ENCODE data around the gene TESK2.
"Not testable (repeated sequence)": the region's sequence is repeated elsewhere in the genome, so short reads cannot be mapped to it uniquely, and the experiment has no call there.

The TESK2 gene

DNA sequence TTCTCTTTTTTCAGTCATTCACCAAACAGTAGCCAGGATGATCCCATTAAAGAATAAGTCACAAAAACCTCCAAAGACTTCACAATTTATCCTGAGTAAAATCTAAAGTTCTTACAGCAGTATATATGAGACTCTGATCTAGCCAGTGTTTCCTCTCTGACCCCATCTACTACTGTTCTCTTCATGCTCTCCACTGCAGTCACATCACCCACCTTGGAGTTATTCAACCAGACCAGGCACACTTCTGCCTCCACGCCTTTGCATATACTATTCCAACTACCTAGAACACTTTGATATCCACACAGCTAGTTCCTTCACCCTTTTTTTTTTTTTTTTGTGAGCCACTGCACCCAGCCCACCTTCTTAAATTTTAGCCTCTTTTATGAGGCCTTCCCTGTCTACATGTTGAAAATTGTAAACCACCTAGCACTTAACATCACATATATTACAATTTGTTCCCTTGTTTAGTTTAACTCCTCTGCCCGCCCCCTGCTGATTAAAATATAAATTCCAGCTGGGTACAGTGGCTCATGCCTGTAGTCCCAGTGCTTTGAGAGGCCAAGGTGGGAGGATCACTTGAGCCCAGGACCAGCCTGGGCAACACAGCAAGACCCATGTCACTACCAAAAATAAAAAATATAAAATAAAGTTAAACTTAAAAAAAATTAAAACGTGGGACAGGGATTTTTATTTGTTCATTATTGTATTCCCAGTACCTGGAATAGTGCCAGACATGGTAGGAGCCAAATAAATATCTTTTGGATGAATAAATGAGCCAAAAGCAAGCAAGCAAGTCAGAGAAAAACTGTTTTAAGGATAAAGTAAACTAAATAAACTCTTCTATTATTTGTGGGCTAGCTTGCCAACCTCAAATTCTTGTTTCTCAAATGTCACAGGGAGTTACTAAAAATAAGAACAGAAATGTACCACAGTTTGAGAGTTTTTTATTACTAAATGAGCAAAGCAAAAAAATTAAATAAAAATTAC, 115.6 kb downstream of the TESK2 start:
- DNase-seq (ENCODE audit: low spot score) = no peak

DNA sequence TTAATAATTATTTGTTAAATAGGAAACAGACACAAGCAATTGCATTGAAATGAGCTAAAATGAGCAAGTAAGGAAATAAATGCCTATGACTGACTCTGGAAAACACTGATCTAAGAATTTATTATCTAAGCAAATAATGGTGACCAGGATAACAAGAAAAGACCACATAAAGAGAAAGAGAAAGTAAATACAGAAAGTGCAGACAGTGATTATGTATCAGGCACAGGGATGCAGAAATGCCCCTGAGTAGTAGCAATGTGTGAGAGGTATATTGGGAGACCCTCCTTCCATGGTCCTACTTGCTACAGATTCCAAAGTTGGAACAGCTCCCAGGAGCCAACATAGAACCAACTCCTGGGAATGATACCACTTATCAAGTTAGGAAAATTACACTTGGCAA, 117.4 kb downstream of the TESK2 start:
- DNase-seq (ENCODE audit: low spot score) = no peak

DNA sequence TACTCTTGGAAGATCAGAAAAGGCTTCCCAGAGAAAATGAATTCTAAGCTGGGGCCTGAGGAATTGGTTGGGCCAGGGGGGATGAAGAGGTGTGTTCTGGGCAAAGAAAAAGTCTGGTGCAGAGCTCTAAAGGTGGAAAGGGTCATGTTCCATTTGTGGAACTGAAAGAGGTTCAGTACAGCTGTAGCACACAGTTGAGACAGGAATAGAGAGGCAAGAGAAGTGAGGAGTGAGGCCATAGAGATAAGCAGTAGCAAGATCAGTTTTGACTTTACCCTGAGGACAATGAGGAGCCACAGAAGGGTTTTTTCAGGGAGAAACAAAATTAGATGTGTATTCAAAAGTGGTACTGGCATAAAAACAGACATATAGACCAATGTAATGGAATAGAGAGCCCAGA, 120.4 kb downstream of the TESK2 start:
- no peak for DNase-seq (ENCODE audit: low spot score)

DNA sequence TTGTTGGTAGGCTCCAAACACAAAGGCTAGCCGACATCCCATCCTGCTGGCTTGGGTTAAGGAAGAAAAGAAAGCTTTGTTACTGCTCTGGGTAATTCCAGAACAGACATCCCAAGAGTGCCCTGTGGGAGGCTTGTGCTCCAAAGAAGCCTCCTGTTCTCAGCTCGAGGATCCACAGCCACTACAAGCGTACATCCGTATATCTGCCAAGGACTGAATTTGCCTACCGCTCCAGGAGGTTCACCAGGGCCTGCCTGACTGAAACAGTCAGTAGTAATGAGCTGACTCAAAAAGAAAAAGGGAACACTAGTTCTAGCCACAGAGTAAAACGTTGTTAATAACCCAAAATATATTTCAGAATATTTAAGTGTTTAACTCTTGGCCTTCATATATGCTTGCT, 125.9 kb downstream of the TESK2 start:
- DNase-seq (ENCODE audit: low spot score) = no peak

DNA sequence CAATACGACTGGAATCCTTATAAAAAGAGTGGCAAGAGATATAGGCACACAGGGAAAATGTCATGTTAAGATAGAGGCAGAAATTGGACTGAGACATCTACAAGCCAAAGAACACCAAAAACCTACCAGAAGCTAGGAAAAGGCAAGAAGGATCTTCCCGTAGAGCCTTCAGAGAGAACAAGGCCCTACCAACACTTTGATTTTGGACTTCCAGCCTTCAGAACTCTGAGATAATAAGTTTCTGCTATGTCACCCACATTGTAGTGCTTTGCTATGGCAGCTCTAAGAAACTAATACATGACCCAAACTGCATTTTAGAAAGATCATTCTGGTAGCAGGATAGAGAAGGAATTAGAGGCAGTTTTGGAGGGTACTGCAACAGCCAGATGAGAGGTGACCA, 126.7 kb downstream of the TESK2 start:
- DNase-seq (ENCODE audit: low spot score) = no peak

DNA sequence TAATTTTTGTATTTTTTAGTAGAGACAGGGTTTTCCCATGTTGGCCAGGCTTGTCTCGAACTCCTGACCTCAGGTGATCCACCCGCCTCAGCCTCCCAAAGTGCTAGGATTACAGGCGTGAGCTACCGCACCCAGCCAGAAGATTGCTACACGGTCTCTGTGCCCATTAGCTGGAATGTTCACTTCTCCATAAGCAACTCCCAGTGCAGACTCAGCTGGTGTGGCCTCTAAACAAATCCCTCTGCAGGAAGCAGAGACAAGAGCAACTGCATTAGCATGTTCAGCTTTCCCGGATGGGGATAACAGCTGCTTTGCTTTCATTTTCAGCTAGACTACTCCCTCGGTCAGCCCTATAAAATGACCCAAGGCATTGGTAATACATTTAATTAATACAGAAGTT, 130.0 kb downstream of the TESK2 start:
- not testable (repeated sequence) for DNase-seq (ENCODE audit: low spot score)

DNA sequence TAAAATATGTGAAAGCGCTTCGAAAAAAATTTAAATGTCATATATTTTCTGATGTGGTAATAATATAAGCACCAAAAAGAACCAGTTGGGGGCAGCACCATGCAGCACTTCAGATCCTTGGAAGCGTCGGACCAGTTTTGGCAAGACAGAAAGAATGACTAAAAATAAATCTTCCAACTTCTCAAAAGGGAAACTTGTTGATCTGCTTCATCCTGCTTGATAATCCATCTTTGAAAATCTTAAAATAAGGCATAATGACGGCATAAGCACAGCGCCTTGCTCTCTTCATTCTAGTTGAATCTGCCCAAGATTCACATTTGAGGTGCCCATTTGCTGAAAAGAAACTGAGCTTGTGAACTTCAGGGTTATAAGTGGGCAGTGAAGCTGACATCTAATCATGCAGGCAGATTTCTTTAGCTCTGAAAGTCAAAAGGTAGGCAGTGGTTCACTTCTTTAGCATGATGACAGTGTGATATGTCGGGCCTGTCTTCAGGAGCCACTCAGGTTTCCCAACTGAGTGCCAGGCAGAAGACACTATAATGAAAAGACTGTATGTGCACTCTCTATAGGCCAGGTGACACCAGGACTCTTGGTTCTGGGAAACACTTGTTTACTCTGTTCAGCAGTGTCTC, 131.0 kb downstream of the TESK2 start:
- peak; percentile 59 for DNase-seq (ENCODE audit: low spot score)

DNA sequence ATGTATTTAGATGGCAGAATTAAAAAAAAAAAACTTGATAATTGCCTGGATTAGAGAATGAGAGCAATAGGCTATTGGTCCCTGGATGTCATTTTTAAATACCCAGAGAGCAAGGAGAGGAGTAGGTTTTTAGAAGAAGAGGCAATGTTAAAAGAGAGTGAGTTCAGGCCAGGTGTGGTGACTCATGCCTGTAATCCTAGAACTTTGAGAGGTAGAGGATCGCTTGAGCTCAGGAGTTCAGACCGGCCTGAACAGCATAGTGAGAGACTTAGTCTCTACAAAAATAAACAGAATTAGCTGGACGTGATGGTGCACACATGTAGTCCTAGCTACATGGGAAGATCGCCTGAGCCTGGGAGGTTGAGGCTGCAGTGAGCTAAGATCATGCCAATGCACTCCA, 134.8 kb downstream of the TESK2 start:
- no peak for DNase-seq (ENCODE audit: low spot score)

DNA sequence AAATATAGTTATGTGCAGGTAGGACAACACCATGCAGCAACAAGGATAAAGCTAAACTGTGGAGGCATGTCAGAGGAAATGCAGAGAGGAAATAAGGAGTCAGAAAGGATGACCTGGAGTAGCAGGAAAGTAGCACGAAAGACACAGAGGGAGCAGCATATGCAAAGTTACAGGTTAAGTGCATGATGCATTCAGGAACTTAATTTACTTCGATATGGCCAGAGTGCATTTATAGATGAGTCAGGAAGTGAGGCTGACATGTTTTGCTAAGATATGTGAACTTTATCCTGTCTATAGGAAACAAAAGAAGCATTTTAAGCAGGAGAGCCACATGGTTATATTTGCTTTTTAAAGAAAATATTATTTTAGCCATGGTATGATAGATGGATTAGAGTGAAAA, 135.3 kb downstream of the TESK2 start:
- no peak for DNase-seq (ENCODE audit: low spot score)

DNA sequence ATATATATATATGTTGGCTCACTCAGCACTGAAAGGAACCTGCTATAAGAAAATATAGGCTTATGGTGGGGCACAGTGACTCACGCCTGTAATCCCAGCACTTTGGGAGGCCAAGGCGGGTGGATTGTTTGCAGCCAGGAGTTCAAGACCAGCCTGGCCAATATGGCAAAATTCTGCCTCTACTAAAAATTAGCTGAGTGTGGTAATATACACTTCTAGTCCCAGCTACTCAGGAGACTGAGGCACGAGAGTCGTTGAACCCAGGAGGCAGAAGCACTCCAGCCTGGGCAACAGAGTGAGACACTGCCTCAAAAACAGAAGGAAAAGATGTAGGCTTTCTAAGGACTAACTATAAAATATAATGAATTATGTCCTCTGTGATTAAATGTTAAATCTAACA, 136.1 kb downstream of the TESK2 start:
- DNase-seq (ENCODE audit: low spot score) = no peak

DNA sequence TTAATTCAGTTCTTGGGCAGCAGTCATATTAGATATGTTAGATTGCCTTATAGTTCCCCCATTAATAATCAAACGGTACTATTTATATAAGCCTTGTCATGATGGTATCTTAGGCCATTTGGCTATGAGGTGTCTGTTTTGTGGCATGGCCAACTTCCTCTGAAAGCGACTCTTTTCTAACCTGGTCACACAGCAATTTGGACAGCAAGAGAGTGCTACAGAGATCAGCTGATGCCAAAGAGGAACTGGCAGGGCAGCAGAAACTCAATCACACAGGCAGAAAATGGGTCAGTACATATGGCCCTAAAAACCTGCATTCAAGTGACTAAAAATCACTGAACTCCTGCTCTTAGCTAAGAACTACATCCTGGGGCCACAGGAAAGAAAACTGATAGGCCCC, 137.3 kb downstream of the TESK2 start:
- DNase-seq (ENCODE audit: low spot score) = no peak

DNA sequence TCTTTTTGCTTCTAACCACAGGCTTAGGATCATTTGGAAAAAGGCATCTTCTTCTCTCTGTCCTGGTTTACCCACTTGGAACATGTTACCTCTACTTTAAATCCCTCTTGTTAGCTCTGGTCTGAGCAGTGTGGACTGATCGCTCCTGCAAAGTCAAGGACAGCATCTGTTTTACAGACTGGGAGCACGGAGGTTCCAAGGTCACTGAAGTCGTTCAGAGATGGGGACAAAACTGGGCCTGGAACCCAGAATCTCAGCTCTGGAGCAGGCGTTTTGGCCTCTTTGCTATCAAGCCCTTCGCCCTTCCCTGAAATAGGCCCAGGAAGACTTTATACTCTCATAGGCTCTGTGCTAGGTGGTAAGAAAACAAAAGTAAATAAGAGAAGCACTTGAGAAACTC, 139.5 kb downstream of the TESK2 start:
- DNase-seq (ENCODE audit: low spot score) = no peak

DNA sequence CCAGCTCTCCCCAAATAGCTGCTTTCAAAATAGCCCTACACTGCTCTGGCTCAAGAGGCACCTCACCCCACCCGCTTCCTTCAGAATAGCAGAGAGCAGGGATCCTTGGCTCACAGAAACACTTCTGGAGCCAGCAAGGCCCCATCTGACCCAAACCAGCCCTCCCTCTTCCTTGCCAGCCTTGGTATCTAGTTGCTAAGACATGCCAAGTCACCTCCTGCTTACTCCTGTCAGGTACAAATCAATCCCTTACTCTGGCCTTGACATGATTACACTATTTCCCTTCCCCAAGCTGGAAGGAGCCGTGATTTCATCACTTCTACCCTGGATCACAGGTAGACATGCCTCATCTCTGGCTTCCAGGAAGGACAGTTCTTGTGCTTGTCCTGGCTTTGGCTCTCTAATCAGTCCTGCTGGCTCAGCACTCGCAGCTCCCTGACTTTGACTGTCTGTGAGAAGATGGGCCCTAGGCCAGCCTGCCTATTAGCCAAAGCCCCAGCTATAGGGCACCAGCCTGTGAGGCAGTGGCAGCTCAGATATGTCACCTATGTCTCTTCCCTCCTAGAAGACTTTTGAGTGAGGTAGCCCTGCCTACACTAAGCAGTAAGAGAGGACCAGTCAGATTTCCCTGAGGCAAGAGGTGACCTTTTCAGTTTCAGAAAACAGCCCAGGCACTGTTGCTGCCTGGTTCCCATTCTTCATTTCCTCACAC, 141.8 kb downstream of the TESK2 start:
- DNase-seq (ENCODE audit: low spot score) = no peak

DNA sequence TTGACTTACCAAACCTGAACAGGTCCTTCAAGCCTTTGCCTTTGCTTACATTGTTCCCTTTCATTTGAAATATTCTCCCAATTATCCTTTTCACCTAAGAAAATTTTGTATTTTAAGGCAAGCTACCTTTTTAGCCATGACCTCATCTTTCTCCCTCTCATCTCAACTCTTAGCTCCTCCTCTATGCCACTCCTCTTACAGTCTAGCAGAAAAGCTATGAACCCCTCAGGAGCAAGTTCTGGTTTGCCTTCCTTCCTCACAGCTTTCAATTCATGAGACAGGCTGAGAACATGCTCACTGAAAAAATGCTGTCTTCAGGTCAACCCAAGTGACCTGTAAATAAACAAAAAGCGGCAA, 142.4 kb downstream of the TESK2 start:
- no peak for DNase-seq (ENCODE audit: low spot score)

DNA sequence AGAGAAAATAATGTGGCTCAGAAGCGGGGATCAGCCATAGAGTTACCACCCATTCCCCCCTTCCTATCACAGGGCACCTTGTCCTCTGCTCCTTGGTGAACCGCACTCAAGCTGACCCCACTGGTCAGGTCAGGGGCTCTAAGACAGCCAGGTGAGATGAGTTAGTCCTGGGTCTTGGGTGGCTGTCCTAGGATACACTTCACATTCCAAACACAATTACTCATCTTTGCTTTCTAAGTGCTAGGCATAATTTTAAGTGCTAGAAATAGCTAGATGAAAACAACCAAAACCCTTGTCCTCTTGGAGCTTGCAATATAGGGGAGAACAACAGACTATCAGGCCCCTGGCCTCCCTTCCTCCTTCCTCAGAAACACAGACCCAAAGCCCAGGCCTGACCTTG, 142.9 kb downstream of the TESK2 start:
- DNase-seq (ENCODE audit: low spot score) = no peak

DNA sequence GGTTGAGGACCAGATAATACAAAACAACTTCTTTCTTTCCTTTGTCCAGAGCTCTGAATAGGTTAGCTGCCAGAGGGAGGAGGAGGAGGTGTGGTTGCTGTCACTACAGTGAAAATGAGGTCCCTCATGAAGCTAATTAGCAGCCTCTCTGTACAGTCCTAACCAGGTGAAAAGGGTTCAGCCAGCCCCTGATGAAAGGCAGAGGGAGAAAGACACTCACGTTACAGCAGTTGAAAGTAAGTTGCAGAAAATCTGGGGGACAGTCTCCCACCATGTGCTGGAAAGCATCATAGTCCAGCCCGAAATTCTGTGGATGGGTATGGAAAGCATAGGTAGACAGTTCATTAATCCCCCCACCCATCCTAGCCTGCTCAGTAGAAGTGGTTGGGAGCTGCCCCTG, 144.5 kb downstream of the TESK2 start:
- no peak for DNase-seq (ENCODE audit: low spot score)

DNA sequence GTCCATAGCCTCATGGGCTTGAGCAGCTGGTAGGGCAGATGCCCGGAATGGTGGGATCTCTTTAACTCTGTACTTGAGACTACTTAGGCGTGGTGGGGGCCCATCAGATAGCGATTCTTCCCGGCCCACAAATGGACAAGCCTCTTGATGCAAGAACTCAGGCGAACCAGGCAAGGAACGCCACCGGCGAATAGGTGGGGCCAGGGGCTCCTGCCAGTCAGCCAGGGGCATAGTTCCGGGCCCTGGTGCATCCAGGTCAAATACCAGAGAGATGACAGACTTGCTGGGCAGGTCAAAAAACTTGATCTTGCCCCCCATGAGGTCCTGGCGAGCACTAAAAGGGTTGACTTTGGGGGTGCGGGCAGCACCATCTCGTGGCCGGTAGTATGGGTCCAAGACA, 145.9 kb downstream of the TESK2 start:
- no peak for DNase-seq (ENCODE audit: low spot score)

DNA sequence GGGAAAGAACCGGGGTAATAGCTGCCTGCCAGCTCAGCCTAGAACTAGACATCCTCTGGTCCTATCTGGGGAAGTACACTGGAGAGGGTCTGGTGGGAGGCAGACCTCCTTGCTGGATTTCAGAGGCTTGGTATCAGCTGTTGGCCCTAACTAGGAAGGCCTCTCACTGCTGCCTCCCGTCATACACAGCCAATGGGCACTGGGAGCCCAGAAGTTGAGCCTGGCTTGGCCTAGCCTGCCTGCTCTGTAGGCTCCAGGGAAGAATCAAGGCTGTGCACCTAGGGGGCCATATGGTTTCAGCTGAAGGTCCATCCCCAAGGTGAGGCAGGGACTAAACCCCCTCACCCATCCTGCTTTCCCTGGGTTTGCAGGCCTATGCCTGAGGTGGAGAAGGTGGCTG, 146.5 kb downstream of the TESK2 start:
- no peak for DNase-seq (ENCODE audit: low spot score)

DNA sequence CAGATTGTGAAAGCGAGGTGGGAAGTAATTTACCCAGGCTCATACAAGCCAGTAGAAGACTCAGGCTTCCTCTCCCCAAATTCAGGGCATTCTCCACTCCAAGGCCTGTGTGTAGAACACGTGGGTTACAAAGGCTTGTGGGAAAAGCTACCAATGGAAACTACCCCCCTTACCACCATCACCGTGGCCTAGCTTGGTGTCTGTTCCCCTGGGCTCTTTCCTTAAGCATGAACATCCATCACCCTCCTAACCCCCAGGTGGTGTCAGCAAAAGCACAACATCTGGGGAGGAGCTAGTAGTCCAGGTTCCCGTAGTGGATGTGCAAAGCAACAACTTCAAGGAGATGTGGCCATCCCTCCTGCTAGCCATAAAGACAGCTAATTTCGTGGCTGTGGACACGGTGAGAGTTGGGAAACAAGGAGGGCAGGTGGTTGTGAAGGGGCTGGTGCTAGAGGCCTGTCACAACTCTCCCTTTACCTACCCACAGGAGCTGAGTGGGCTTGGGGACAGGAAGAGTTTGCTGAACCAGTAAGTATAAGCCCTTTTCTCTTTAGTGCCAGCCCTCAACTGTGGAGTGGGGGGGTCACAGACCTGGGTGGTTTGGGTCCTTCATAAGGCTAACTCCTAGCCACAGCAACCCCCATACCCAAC, 150.0 kb downstream of the TESK2 start:
- no peak for DNase-seq (ENCODE audit: low spot score)

DNA sequence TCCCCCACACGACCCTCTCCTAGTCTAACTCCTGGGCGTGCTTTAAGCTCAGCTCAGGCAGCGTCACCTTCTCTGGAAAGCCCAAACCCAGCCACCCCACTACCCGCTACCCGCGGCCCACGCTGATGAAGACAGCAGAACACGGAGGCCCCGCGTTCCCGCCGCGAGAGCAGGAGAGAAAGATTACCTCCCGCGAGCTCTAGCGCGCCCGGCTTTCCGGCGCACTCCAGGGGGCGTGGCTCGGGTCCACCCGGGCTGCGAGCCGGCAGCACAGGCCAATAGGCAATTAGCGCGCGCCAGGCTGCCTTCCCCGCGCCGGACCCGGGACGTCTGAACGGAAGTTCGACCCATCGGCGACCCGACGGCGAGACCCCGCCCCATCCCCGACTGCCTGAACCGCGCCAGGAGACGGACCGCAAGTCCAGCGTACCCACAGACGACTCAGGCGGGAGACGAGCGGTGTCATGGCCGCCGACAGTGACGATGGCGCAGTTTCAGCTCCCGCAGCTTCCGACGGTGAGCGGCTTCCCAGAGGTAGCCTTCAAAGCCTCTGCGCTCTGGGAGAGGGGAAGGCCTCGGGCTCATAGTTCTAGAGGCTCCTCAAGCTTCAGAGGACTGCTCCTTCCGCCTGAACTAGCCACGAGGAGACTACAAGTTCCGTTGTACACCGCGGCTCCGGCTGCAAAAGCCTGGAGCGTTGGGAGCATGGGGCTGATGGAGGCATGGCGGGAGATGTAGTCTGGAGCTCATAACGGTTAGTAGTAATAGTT, 151.0 kb downstream of the TESK2 start, which contains the start of the genes MUTYH and TOE1:
Gene MUTYH (minus strand): TSS at position 652 of the 770 bp plus-strand sequence. CDS start 5,935 bp downstream, outside the sequence.
Gene TOE1 (plus strand): TSS at position 382 of the 770 bp plus-strand sequence. CDS start 83 bp downstream, at position 465.
- DNase-seq (ENCODE audit: low spot score) = peak; percentile 96

DNA sequence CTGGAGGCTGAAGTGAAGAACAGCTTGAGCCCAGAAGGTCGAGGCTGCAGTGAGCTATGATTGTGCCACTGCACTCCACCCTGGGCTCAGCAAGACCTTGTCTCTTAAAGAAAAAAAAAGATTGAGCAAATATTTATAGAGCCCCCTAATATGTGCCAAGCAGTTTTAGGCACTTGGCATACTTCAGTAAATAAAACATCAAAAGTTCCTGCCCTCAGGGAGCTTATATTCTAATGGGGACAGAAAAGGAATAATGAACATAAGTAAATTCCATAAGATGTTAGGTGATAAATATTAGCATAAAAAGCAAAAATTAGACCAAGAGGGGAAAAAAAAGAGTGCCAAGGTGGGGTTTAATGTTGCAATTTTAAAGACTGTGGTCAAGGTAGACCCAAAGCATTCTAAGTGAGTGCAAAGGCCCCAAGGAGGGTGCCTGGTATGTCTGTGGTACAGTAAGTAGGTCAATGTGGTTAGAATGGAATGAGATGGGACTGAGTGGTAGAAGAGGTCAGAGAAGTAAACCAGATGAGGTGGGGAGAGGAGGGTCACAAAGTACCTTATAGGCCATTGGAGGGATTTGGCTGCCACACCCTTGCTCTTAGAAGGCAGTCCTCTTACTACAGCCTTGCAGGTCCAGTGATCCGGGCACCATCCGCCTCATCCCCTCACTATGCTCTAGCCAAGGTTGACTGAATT, 153.2 kb downstream of the TESK2 start:
- DNase-seq (ENCODE audit: low spot score) = no peak
